Measurements from ENCODE around the gene IFITM5. TPM values are rescaled to one million over a fixed set of nuclear protein-coding genes. Genes with fewer than 3 reads are reported as not detected.
"Not testable (repeated sequence)": the region's sequence is repeated elsewhere in the genome, so short reads cannot be mapped to it uniquely, and the experiment has no call there.

IFITM5 gene
- total RNA-seq, 2 experiments from 2014 or later, result not detected

- Mint-ChIP-seq H3K27me3 (peaks cover 17% of the 10 kb centered on the region), H3K36me3 (ENCODE audit: low read depth) (peaks cover 19% of the 10 kb centered on the region), H3K9me3 (no peaks in the 10 kb centered on the region), H3K4me1 (peaks cover 40% of the 10 kb centered on the region), H3K27ac (peak overlapping the region; percentile 98), H3K4me3 (no peak overlapping the region)
- ChIA-PET CTCF (interaction anchor here (1.1 to 1.2 kb wide), 2 partner anchors 10 to 20 kb away, joined by 3 read pairs; no protein-coding TSS in a partner anchor), POLR2A (no interaction called here)
- no peak for DNase-seq
Measured at GRCh38 chr11:270451-271318, 28.6 kb downstream of the IFITM5 start.

DNA sequence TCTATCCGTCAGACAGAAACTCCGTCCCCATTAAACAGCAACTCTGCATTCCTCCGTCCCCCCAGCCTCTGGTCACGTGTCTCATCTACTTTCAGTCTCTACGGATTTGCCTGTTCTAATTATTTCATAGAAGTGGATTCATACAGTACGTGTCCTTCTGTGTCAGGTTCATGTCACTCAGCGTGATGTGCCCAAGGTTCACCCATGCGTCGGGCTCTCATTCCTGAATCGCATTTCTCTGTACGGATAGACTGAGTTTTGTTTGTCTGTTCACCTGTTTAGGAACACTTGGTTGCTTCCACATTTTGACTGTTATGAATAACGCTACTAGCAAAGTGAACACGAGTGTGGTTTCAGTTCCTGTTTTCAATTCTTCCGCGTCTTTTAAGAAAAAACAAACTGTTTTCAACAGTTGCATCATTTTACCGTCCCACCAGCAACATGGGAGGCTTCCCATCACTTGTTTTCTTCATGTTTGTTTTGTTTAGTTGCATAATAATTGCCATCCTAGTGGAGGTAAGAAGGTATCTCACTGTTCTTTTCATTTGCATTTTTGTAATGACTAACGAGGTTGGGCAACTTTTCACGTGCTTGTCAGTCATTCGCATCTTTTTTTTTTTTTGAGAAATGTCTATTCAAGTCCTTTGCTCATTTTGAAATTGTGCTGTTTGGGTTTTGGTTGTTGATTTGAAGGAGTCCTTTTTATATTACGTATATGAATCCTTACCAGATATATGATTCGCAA, 30.0 kb downstream of the IFITM5 start:
- peaks cover 19% of the 10 kb centered on the region for H3K36me3 Mint-ChIP-seq (ENCODE audit: low read depth)
- H3K9me3 Mint-ChIP-seq, result no peaks in the 10 kb centered on the region
- peak overlapping the region; percentile 78 for H3K4me3 Mint-ChIP-seq
- DNase-seq, result peak; percentile 73
- H3K27me3 Mint-ChIP-seq, result peaks cover 8% of the 10 kb centered on the region
- peaks cover 40% of the 10 kb centered on the region for H3K4me1 Mint-ChIP-seq
- CTCF ChIA-PET, result interaction anchor here (1.0 to 2.3 kb wide), 3 partner anchors 18 to 249 kb away, joined by 3 to 7 read pairs (median 6); no protein-coding TSS in a partner anchor
- POLR2A ChIA-PET, result no interaction called here
- H3K27ac Mint-ChIP-seq, result peak overlapping the region; percentile 98

- CTCF ChIA-PET, result interaction anchor here (0.7 to 2.3 kb wide), 7 partner anchors 11 to 250 kb away, joined by 3 to 7 read pairs (median 4); no protein-coding TSS in a partner anchor
- peak; percentile 81 for DNase-seq
- Mint-ChIP-seq H3K27ac (peak overlapping the region; percentile 98), H3K36me3 (ENCODE audit: low read depth) (peaks cover 19% of the 10 kb centered on the region), H3K4me3 (peak overlapping the region; percentile 78), H3K4me1 (peaks cover 40% of the 10 kb centered on the region)
- not testable (repeated sequence) for H3K27me3 Mint-ChIP-seq, H3K9me3 Mint-ChIP-seq
- POLR2A ChIA-PET, result interaction anchor here (1.1 kb wide), 1 partner anchor 10 kb away, joined by 3 read pairs; no protein-coding TSS in a partner anchor
Measured at GRCh38 chr11:268716-269145, 30.6 kb downstream of the IFITM5 start.

DNA sequence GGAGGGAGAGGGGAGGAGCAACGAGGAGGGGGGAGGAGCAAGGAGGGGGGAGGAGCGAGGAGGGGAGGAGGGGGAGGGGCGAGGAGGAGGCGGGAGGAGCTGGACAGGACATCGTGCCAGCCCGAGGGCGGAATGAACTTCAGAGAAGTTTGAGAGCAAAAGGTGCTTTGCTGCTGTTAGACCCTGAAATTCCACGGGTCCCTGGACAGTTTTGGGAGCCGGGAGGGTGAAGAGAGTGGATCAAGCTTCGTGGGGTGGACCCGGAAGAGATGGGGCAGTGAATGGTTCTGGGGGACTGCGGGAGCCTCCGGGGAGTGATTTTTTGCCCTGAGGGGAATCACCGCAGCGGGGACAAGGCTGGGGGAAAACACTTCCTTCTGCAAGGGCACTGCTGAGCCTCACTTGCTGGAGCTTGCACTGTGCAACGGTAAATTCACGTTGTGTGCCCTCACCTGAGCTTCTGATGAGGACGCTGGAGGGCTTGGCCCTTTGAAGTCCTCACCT, 31.8 kb downstream of the IFITM5 start:
- ChIA-PET POLR2A (interaction anchor here (0.5 to 1.1 kb wide), 2 partner anchors 12 to 45 kb away, joined by 3 read pairs; no protein-coding TSS in a partner anchor), CTCF (interaction anchor here (0.9 to 2.3 kb wide), 8 partner anchors 12 to 251 kb away, joined by 3 to 7 read pairs (median 4); no protein-coding TSS in a partner anchor)
- Mint-ChIP-seq H3K4me1 (peaks cover 40% of the 10 kb centered on the region), H3K27me3 (no peaks in the 10 kb centered on the region), H3K27ac (peak overlapping the region; percentile 98), H3K36me3 (ENCODE audit: low read depth) (peaks cover 19% of the 10 kb centered on the region), H3K4me3 (peak overlapping the region; percentile 78), H3K9me3 (no peaks in the 10 kb centered on the region)
- peak; percentile 67 for DNase-seq

DNA sequence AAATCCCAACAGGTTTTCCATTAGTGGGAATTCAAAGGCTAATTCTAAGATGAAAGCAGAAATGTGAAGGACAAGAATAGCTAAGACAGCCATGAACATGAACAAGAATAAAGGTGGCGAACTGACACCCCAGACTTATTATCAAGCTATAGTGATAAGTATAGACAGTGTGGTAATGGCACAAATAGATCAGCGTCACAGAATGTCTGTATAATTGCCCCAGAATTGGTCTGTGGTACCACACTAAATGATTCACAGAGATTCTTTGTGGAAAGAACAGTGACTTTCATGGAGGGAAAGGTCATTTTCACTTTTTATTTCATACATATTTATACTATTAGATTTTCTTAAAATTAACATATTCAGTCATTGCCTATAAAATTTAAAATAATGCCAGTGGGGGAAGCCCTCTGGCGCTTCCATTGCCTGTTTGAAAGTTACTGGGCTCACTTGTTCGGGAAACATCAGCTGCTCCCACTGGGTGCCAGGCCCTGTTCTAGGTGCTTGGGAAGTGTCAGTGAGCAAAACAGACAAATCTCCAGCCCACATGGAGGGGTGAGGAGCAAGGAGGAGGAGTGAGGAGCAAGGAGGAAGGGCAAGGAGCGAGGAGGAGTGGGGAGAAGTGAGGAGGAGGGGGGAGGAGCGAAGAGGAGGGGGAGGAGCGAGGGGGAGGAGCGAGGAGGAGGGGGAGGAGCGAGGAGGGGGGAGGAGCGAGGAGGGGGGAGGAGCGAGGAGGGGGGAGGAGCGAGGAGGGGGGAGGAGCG, 32.5 kb downstream of the IFITM5 start:
- Mint-ChIP-seq H3K36me3 (ENCODE audit: low read depth) (peaks cover 18% of the 10 kb centered on the region), H3K27ac (peak overlapping the region; percentile 78), H3K27me3 (no peaks in the 10 kb centered on the region), H3K4me1 (peaks cover 39% of the 10 kb centered on the region), H3K4me3 (peak overlapping the region; percentile 67), H3K9me3 (no peaks in the 10 kb centered on the region)
- DNase-seq, result peak; percentile 33
- ChIA-PET CTCF (interaction anchor here (1.0 to 2.3 kb wide), 5 partner anchors 13 to 252 kb away, joined by 3 to 7 read pairs (median 3); no protein-coding TSS in a partner anchor), POLR2A (no interaction called here)

- no peak overlapping the region for H3K27ac Mint-ChIP-seq
- no peaks in the 10 kb centered on the region for H3K36me3 Mint-ChIP-seq (ENCODE audit: low read depth)
- H3K4me1 Mint-ChIP-seq, result peaks cover 2% of the 10 kb centered on the region
- no peaks in the 10 kb centered on the region for H3K9me3 Mint-ChIP-seq
- DNase-seq, result no peak
- POLR2A ChIA-PET, result no interaction called here
- H3K4me3 Mint-ChIP-seq, result no peak overlapping the region
- H3K27me3 Mint-ChIP-seq, result no peaks in the 10 kb centered on the region
- CTCF ChIA-PET, result interaction anchor here (2.5 kb wide), 1 partner anchor 11 kb away, joined by 16 read pairs; no protein-coding TSS in a partner anchor
Measured at GRCh38 chr11:261624-262023, 37.7 kb downstream of the IFITM5 start.

GRCh38 chr11:259413-259812, 39.9 kb downstream of the IFITM5 start:
- no peaks in the 10 kb centered on the region for H3K4me1 Mint-ChIP-seq
- H3K4me3 Mint-ChIP-seq, result no peak overlapping the region
- H3K27me3 Mint-ChIP-seq, result no peaks in the 10 kb centered on the region
- no peaks in the 10 kb centered on the region for H3K9me3 Mint-ChIP-seq
- DNase-seq, result no peak
- no peaks in the 10 kb centered on the region for H3K36me3 Mint-ChIP-seq (ENCODE audit: low read depth)
- CTCF ChIA-PET, result interaction anchor here (1.9 kb wide), 1 partner anchor 9 kb away, joined by 12 read pairs; no protein-coding TSS in a partner anchor
- POLR2A ChIA-PET, result no interaction called here
- H3K27ac Mint-ChIP-seq, result no peak overlapping the region

DNA sequence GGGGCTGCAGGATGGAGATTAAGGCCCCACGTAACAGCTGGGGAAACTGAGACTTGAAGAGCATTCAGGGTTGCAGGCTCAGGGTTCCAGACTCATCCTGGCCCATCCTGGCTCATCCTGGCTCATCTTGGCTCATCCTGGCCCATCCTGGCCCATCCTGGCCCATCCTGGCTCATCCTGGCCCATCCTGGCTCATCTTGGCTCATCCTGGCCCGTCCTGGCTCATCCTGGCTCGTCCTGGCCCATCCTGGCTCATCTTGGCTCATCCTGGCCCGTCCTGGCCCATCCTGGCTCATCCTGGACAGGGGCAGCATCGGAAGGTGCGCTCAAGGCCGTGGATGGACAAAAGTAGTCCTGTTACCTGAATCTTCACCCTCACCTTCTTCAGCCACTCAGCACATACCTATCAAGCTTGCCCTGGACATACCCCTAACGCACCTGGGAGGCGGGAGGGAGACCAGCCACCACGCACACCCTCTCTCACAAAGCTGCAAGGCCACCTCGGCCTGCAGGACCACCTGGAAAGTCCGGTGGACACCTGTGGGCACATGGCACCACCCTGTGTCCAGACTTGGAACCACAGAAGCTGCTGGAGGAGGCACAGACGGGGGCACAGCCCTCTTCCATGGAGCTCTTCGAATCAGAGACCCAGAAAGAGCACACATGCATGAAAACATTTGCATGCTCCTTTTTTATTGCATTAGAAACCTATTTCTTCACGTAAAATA, 41.4 kb downstream of the IFITM5 start:
- ChIA-PET POLR2A (no interaction called here), CTCF (interaction anchor here (0.6 to 2.0 kb wide), 2 partner anchors 10 to 104 kb away, joined by 3 to 6 read pairs; no protein-coding TSS in a partner anchor)
- Mint-ChIP-seq H3K27ac (no peak overlapping the region), H3K36me3 (ENCODE audit: low read depth) (peaks cover 9% of the 10 kb centered on the region), H3K9me3 (no peaks in the 10 kb centered on the region), H3K27me3 (no peaks in the 10 kb centered on the region), H3K4me3 (no peak overlapping the region), H3K4me1 (peaks cover 2% of the 10 kb centered on the region)
- no peak for DNase-seq

- Mint-ChIP-seq H3K27me3 (no peaks in the 10 kb centered on the region), H3K4me3 (no peak overlapping the region), H3K27ac (no peak overlapping the region), H3K36me3 (ENCODE audit: low read depth) (peaks cover 16% of the 10 kb centered on the region), H3K4me1 (peaks cover 2% of the 10 kb centered on the region), H3K9me3 (no peaks in the 10 kb centered on the region)
- CTCF ChIA-PET, result interaction anchor here (2.0 kb wide), 1 partner anchor 9 kb away, joined by 6 read pairs; no protein-coding TSS in a partner anchor
- DNase-seq, result no peak
- POLR2A ChIA-PET, result no interaction called here
Measured at GRCh38 chr11:256952-257737, 42.2 kb downstream of the IFITM5 start.

DNA sequence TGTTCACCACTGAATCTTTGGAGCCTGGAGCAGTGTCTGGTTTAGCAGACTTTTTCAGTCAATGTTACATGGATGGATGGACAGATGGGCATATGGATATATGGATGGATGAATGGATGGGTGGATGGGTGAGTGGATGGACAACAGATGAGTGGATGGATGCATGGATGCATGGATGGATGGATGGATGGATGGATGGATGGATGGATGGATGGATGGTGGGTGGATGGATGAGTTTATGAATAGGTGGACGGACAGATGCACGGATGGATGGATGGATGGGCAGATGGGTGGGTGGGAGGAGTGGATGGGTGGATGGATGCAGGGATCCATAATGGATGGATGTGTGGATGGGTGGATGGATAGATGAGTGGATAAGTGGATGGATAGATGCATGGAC, 43.5 kb downstream of the IFITM5 start:
- Mint-ChIP-seq H3K27me3 (no peaks in the 10 kb centered on the region), H3K36me3 (ENCODE audit: low read depth) (peaks cover 26% of the 10 kb centered on the region), H3K9me3 (no peaks in the 10 kb centered on the region), H3K4me3 (no peak overlapping the region), H3K4me1 (peaks cover 8% of the 10 kb centered on the region), H3K27ac (no peak overlapping the region)
- ChIA-PET CTCF (interaction anchor here (1.8 kb wide), 1 partner anchor 263 kb away, joined by 4 read pairs; no protein-coding TSS in a partner anchor), POLR2A (no interaction called here)
- no peak for DNase-seq

DNA sequence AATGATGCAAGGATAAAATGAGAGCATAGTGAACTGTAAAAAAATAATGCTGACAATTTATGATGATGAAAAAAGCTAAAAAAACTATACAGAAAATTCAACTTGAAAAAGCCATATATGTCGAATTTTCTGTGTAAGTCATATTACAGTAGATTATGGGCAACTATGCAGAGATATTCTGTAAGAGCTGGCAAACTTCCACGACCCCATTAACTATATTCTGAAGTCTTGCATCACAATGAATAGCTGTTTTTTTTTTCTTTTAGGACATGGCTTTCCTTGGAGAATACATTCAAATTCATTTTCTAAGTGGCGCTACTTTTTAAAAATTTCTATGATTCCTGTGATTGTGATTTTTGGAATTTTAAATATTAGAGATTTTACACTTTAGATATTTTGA, 44.1 kb downstream of the IFITM5 start:
- Mint-ChIP-seq H3K4me1 (peaks cover 13% of the 10 kb centered on the region), H3K27ac (no peak overlapping the region), H3K9me3 (no peaks in the 10 kb centered on the region), H3K27me3 (no peaks in the 10 kb centered on the region), H3K4me3 (no peak overlapping the region), H3K36me3 (ENCODE audit: low read depth) (peaks cover 32% of the 10 kb centered on the region)
- no peak for DNase-seq
- ChIA-PET POLR2A (no interaction called here), CTCF (interaction anchor here (1.8 kb wide), 1 partner anchor 264 kb away, joined by 4 read pairs; no protein-coding TSS in a partner anchor)

Measured in activated CD4-positive, alpha-beta T cell treated with anti-CD3 and anti-CD28 coated beads, Interleukin-2, amount 10 ng/mL, durations not matched to agents 7 days and 5 days (primary cell).